AG09309 (cell line): ENCODE data around the gene B4GALT1.

ENCODE experiments used
- DNase-seq: peaks from one replicate; pipeline ENCODE4 v3.0.0-alpha.2; 2010; ENCODE audit warnings: low read depth
- H3K4me3 ChIP-seq: 2 replicates; pipeline ENCODE4 v1.5.1; 2011; ENCODE audit warnings: mild to moderate bottlenecking, low read depth, low read length, moderate library complexity; ENCODE audit not compliant: control insufficient read depth
- TF ChIP-seq, protein P1 (sequence below): IDR thresholded peaks from 2 replicates; pipeline ENCODE4 v1.5.1; 2011; ENCODE audit warnings: mild to moderate bottlenecking, low read depth, low read length, inconsistent platforms; ENCODE audit not compliant: insufficient read depth, control insufficient read depth; ENCODE audit errors: missing control alignments

The B4GALT1 gene

DNA sequence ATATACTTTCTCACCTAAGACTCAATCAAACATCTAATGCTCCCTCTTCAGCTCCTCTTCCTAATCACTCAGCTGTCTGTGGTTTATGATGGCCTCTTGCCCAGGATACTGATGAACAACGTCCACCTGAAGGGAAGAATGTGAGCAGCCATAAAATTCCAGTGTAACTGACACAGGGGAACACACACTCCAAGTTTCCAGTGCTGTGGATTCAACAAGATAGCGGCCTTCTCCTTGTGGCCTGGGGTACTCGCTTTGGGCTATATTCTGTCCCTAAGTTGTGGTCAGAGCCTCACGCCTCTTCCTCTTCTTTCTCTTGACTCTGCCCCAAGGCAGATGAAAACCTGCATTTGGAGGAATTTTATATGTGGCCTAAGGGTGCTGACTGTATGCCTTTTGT is 11.7 kb downstream of the B4GALT1 start:
- TF ChIP-seq, protein P1, sequence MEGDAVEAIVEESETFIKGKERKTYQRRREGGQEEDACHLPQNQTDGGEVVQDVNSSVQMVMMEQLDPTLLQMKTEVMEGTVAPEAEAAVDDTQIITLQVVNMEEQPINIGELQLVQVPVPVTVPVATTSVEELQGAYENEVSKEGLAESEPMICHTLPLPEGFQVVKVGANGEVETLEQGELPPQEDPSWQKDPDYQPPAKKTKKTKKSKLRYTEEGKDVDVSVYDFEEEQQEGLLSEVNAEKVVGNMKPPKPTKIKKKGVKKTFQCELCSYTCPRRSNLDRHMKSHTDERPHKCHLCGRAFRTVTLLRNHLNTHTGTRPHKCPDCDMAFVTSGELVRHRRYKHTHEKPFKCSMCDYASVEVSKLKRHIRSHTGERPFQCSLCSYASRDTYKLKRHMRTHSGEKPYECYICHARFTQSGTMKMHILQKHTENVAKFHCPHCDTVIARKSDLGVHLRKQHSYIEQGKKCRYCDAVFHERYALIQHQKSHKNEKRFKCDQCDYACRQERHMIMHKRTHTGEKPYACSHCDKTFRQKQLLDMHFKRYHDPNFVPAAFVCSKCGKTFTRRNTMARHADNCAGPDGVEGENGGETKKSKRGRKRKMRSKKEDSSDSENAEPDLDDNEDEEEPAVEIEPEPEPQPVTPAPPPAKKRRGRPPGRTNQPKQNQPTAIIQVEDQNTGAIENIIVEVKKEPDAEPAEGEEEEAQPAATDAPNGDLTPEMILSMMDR = no peak
- DNase-seq = no peak
- no peak overlapping the region for H3K4me3 ChIP-seq

DNA sequence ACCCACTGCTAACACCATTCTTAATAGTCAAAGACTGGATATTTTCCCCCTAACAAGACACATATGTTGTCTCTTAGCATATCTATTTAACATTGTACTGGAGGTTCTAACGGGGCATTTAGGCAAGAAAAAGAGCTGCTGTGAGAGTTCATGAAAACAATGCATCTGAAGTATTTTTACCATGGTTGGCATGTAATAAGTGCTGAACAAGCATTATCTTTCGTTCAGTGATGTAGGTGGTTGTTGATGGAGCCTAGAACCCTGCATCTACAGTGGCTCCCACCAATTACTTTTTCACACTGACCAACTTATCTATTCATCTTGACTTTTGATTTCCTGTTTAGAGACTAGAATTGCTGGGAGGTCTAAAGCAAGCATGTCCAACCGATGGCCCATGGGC is 12.8 kb downstream of the B4GALT1 start:
- H3K4me3 ChIP-seq = no peak overlapping the region
- TF ChIP-seq, protein P1 = no peak
- DNase-seq = no peak

DNA sequence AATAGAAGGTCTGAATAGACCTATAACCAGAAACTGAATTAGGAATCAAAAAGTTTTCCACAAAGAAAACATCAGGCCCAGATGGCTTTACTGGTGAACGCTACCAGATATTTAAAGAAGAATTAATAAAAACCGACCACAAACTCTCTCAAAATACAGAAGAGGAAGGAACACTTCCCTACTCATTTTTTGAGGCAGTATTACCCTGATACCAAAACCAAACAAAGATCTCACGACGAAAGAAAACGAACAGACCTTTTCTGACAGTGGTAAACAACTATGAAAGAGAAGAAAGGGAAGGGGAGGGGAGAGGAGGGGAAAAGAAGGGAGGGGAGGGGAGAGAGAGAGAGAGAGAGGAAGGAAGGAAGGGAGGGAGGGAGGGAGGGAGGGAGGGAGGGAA is 13.5 kb downstream of the B4GALT1 start:
- H3K4me3 ChIP-seq = no peak overlapping the region
- TF ChIP-seq, protein P1 = no peak
- no peak for DNase-seq

DNA sequence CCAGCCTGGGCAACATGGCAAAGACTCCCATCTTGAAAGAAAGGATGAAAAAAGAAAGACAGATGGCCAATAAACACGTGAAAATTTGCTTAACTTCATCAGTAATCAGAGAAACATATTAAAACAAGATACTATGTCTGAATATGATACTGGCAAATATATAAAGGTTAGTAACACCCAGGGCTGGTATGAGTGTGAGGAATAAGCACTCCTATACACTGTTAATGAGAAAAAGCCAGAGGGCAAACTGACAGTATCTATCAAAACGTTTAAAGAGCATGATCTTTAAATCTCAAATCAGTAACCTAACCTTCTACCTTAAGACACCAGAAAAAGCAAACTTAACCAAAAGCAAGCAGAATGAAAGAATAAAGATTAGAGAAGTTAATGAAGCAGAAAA is 14.1 kb downstream of the B4GALT1 start:
- TF ChIP-seq, protein P1 = no peak
- DNase-seq = no peak
- H3K4me3 ChIP-seq = no peak overlapping the region

DNA sequence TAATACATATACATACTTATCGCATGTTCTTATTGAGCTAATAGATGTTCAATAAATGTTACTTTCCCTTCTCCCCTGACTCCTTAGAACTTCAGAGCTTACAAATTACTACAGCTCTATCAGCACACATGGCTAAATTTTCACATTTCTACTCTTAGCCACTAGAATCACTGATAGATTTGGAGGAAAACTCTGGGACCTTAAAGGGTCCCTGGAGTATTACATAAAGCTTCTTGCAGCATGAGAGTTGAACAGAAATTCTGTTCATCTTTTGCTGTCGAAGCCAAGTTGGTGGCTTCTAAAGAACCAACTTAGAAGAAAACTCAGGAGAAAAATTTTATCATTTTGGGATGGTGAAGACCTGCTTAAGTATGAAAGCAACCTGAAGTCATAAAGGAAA is 15.5 kb downstream of the B4GALT1 start:
- TF ChIP-seq, protein P1 = no peak
- H3K4me3 ChIP-seq = no peak overlapping the region
- no peak for DNase-seq

DNA sequence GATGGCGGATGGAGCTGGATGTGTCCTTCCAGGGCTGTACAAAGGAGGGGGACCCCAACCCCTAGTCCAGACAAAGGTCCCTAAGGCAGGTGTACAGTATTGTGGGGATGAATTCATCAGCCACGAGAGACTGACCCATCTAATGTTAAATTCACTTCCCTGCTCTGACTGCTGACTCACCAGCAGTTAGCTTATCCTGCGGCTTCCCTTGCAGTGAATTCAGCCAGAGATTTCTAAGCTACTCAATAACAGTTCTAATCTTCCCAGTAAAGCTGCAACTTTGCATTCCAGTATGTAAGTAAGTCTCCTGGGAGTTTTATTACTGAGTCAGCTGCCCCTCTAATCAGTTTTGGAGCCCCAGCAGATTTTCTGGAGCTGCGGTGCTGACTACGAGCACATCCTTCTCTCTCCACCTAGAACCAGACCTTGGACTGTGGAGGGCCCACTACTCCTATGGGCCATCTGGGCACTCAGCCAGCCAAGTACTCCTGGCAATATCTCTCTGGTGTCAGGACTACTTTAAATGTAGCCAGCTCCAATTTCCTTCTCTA is 16.1 kb downstream of the B4GALT1 start:
- TF ChIP-seq, protein P1 = no peak
- H3K4me3 ChIP-seq = no peak overlapping the region

More for the DNA sequence above, 16.1 kb downstream of the B4GALT1 start:
- peak; percentile 94 for DNase-seq
